KOPT-K1 (cell line): ENCODE results near the gene TBCD.
A peak's percentile ranks its signal among the peaks of the same experiment; 100 is the strongest.

Experiments used
- H3K27ac ChIP-seq: fragments of 200-600 bp; sonication (generic); 2 replicates; pipeline ENCODE4 v1.5.1; 2016; ENCODE audit warnings: antibody characterized with exemption, mild to moderate bottlenecking, low read depth, low read length; ENCODE audit not compliant: poor library complexity, severe bottlenecking
- H3K36me3 ChIP-seq: fragments of 200-600 bp; sonication (generic); 2 replicates; pipeline ENCODE4 v1.5.1; 2017; ENCODE audit warnings: antibody characterized with exemption, mild to moderate bottlenecking, low read length, moderate library complexity; ENCODE audit not compliant: insufficient read depth
- H3K9me3 ChIP-seq: fragments of 200-600 bp; sonication (generic); 2 replicates; pipeline ENCODE4 v1.5.1; 2017; ENCODE audit warnings: antibody characterized with exemption, low read length, mild to moderate bottlenecking; ENCODE audit not compliant: insufficient read depth, poor library complexity, severe bottlenecking

TBCD gene

GRCh38 chr17:82846061-82846691, 94.3 kb downstream of the TBCD start:
- peaks cover 14% of the 10 kb centered on the region; the same call in 1 of the 2 replicates for H3K36me3 ChIP-seq
- no peaks in the 10 kb centered on the region for H3K9me3 ChIP-seq

GRCh38 chr17:82848022-82848592, 96.2 kb downstream of the TBCD start:
- H3K9me3 ChIP-seq: no peaks in the 10 kb centered on the region
- peak overlapping the region; percentile 77 for H3K27ac ChIP-seq
- H3K36me3 ChIP-seq: peaks cover 13% of the 10 kb centered on the region; the same call in 1 of the 2 replicates

More at GRCh38 chr17:82846061-82846691, 94.3 kb downstream of the TBCD start:
- no peak overlapping the region for H3K27ac ChIP-seq

- peak overlapping the region; percentile 41 for H3K27ac ChIP-seq
- no peaks in the 10 kb centered on the region for H3K9me3 ChIP-seq
- peaks cover 18% of the 10 kb centered on the region; the same call in 1 of the 2 replicates for H3K36me3 ChIP-seq
Observed at GRCh38 chr17:82849076-82849945, 97.4 kb downstream of the TBCD start.

GRCh38 chr17:82851381-82851780, 99.5 kb downstream of the TBCD start:
- Histone ChIP-seq H3K36me3 (peaks cover 30% of the 10 kb centered on the region; the same call in 1 of the 2 replicates), H3K9me3 (no peaks in the 10 kb centered on the region), H3K27ac (no peak overlapping the region)

- no peak overlapping the region for H3K27ac ChIP-seq
- no peaks in the 10 kb centered on the region for H3K9me3 ChIP-seq
Observed at GRCh38 chr17:82854226-82854625, 102.4 kb downstream of the TBCD start.

GRCh38 chr17:82856361-82856760, 104.5 kb downstream of the TBCD start:
- Histone ChIP-seq H3K36me3 (peaks cover 35% of the 10 kb centered on the region; the same call in 1 of the 2 replicates), H3K9me3 (no peaks in the 10 kb centered on the region), H3K27ac (no peak overlapping the region)

More at GRCh38 chr17:82854226-82854625, 102.4 kb downstream of the TBCD start:
- peaks cover 36% of the 10 kb centered on the region; the same call in 1 of the 2 replicates for H3K36me3 ChIP-seq

GRCh38 chr17:82858376-82859126, 106.7 kb downstream of the TBCD start:
- peaks cover 30% of the 10 kb centered on the region; the same call in 1 of the 2 replicates for H3K36me3 ChIP-seq
- peak overlapping the region; percentile 79 for H3K27ac ChIP-seq
- no peaks in the 10 kb centered on the region for H3K9me3 ChIP-seq

GRCh38 chr17:82859431-82860403, 107.9 kb downstream of the TBCD start:
- H3K36me3 ChIP-seq: peaks cover 21% of the 10 kb centered on the region; the same call in 1 of the 2 replicates
- peak overlapping the region; percentile 79 for H3K27ac ChIP-seq

GRCh38 chr17:82860606-82861392, 108.9 kb downstream of the TBCD start:
- Histone ChIP-seq H3K36me3 (peaks cover 10% of the 10 kb centered on the region; the same call in 1 of the 2 replicates), H3K27ac (peak overlapping the region; percentile 79), H3K9me3 (no peaks in the 10 kb centered on the region)

More at GRCh38 chr17:82859431-82860403, 107.9 kb downstream of the TBCD start:
- H3K9me3 ChIP-seq: no peaks in the 10 kb centered on the region

- H3K36me3 ChIP-seq: 0 out of 2 replicates have a peak, but pooled peaks cover 5% of the 10 kb centered on the region
- no peak overlapping the region for H3K27ac ChIP-seq
- H3K9me3 ChIP-seq: no peaks in the 10 kb centered on the region
Observed at GRCh38 chr17:82861393-82861775, 109.5 kb downstream of the TBCD start.

GRCh38 chr17:82862191-82862590, 110.3 kb downstream of the TBCD start:
- Histone ChIP-seq H3K27ac (peak overlapping the region; percentile 91), H3K36me3 (peaks cover 10% of the 10 kb centered on the region; the same call in 1 of the 2 replicates), H3K9me3 (no peaks in the 10 kb centered on the region)

- peaks cover 12% of the 10 kb centered on the region; the same call in 1 of the 2 replicates for H3K36me3 ChIP-seq
- peak overlapping the region; percentile 91 for H3K27ac ChIP-seq
- no peaks in the 10 kb centered on the region for H3K9me3 ChIP-seq
Observed at GRCh38 chr17:82862737-82863382, 111.0 kb downstream of the TBCD start.
